Measurements from ENCODE around the gene SULT1B1.

SULT1B1 gene

GRCh38 chr4:69750346-69750745, 10.1 kb downstream of the SULT1B1 start:
- no peak for DNase-seq

GRCh38 chr4:69749771-69750170, 10.6 kb downstream of the SULT1B1 start:
- no peak for DNase-seq

- DNase-seq = no peak
Observed at GRCh38 chr4:69748173-69748572, 12.2 kb downstream of the SULT1B1 start.

- DNase-seq = no peak
Observed at GRCh38 chr4:69744157-69744478, 16.3 kb downstream of the SULT1B1 start.

- no peak for DNase-seq
Observed at GRCh38 chr4:69743476-69744156, 16.8 kb downstream of the SULT1B1 start.

- DNase-seq = no peak
Observed at GRCh38 chr4:69742596-69742995, 17.8 kb downstream of the SULT1B1 start.

GRCh38 chr4:69738872-69739271, 21.5 kb downstream of the SULT1B1 start:
- no peak for DNase-seq

GRCh38 chr4:69735119-69735518, 25.3 kb downstream of the SULT1B1 start:
- no peak for DNase-seq

- DNase-seq = no peak
Observed at GRCh38 chr4:69731847-69732246, 28.6 kb downstream of the SULT1B1 start.

GRCh38 chr4:69731241-69731640, 29.2 kb downstream of the SULT1B1 start:
- no peak for DNase-seq

GRCh38 chr4:69730002-69730401, 30.4 kb downstream of the SULT1B1 start:
- DNase-seq = no peak

GRCh38 chr4:69727926-69728325, 32.5 kb downstream of the SULT1B1 start:
- DNase-seq = no peak

- DNase-seq = no peak
Observed at GRCh38 chr4:69727426-69727825, 33.0 kb downstream of the SULT1B1 start.

GRCh38 chr4:69726971-69727370, 33.4 kb downstream of the SULT1B1 start:
- DNase-seq = no peak

- DNase-seq = no peak
Observed at GRCh38 chr4:69718396-69719271, 41.8 kb downstream of the SULT1B1 start.

GRCh38 chr4:69717778-69718177, 42.6 kb downstream of the SULT1B1 start:
- no peak for DNase-seq

GRCh38 chr4:69716654-69717053, 43.8 kb downstream of the SULT1B1 start:
- DNase-seq = no peak

- DNase-seq = no peak
Observed at GRCh38 chr4:69714086-69714485, 46.3 kb downstream of the SULT1B1 start.

- DNase-seq = no peak
Observed at GRCh38 chr4:69713593-69713992, 46.8 kb downstream of the SULT1B1 start.

GRCh38 chr4:69710580-69710979, 49.8 kb downstream of the SULT1B1 start:
- no peak for DNase-seq

- no peak for DNase-seq
Observed at GRCh38 chr4:69708211-69708610, 52.2 kb downstream of the SULT1B1 start.

GRCh38 chr4:69707807-69708206, 52.6 kb downstream of the SULT1B1 start:
- DNase-seq = no peak

GRCh38 chr4:69702201-69702600, 58.2 kb downstream of the SULT1B1 start:
- no peak for DNase-seq
